Measurements from ENCODE around the gene DPF3. TPM values are rescaled to one million over a fixed set of nuclear protein-coding genes. Genes with fewer than 3 reads are reported as not detected.

Gene DPF3
- total and polyA plus RNA-seq, 2 of the 13 experiments (the other 11 are each of a cell fraction or from before 2014, with no cell fraction given) = 0.09 to 0.60 TPM

GRCh38 chr14:72633551-72633950, 260.4 kb downstream of the DPF3 start:
- Histone ChIP-seq H3K27me3 (ENCODE audit: control insufficient read depth in 1 of 2, insufficient read depth in 2 of 2, low read length in 2 of 2) (no peaks in the 10 kb centered on the region), H3K4me1 (ENCODE audit: insufficient read depth, low read length) (no peaks in the 10 kb centered on the region), H3K9ac (ENCODE audit: insufficient read depth, low read depth, low read length) (no peak overlapping the region), H3K27ac (ENCODE audit: extremely low read length, insufficient read depth, low read length) (no peak overlapping the region), H3K9me3 (ENCODE audit: low read length) (no peaks in the 10 kb centered on the region), H3K36me3 (replicated peaks in 1 of 2; ENCODE audit: control insufficient read depth in 1 of 2, insufficient read depth in 2 of 2, low read length in 2 of 2) (no peaks in the 10 kb centered on the region), H3K79me2 (ENCODE audit: insufficient read depth, low read length) (no peaks in the 10 kb centered on the region), H2AFZ (ENCODE audit: low read length) (no peak overlapping the region), H3K4me3 (replicated peaks in 1 of 3; ENCODE audit: insufficient read depth in 1 of 3, low read depth in 2 of 3, low read length in 3 of 3) (no peak overlapping the region), H4K20me1 (ENCODE audit: insufficient read depth, low read length) (no peaks in the 10 kb centered on the region), H3K4me2 (ENCODE audit: low read depth, low read length) (no peak overlapping the region)
- WGBS (ENCODE audit: low lambda C conversion rate) = 7% methylated on average over 2 of the region's 5 CpGs
- no TSS peak for BruUV-seq (replicated peaks)
- no peak for FAIRE-seq
- POLR2A ChIA-PET = no interaction called here
- DNase-seq (ENCODE audit: low spot score) = no peak
- no peak for ATAC-seq
- TF ChIP-seq ZZZ3 (CRISPR knock-in tag; IDR thresholded peaks at IDR 0.05; ENCODE audit: borderline replicate concordance) (no peak), RBFOX2 (IDR thresholded peaks at IDR 0.05; ENCODE audit: low read depth, low read length) (no peak)
- in situ Hi-C loops (cut with HindIII; ENCODE audit: extremely low pct_ligation_motif_present, low pct_unique_long_range_greater_than_20kb) = no loop called here
- intact Hi-C loops (cut with micrococcal nuclease; ENCODE audit: unreplicated experiment) = no loop called here
- CTCF ChIA-PET (ENCODE audit: low intra/inter-chr PET ratio, low total read pairs) = no interaction called here

GRCh38 chr14:72632727-72633126, 261.2 kb downstream of the DPF3 start:
- Histone ChIP-seq H3K79me2 (ENCODE audit: insufficient read depth, low read length) (no peaks in the 10 kb centered on the region), H4K20me1 (ENCODE audit: insufficient read depth, low read length) (no peaks in the 10 kb centered on the region), H3K27me3 (ENCODE audit: control insufficient read depth in 1 of 2, insufficient read depth in 2 of 2, low read length in 2 of 2) (no peaks in the 10 kb centered on the region), H3K4me1 (ENCODE audit: insufficient read depth, low read length) (no peaks in the 10 kb centered on the region), H3K4me3 (replicated peaks in 1 of 3; ENCODE audit: insufficient read depth in 1 of 3, low read depth in 2 of 3, low read length in 3 of 3) (no peak overlapping the region), H3K27ac (ENCODE audit: extremely low read length, insufficient read depth, low read length) (no peak overlapping the region), H3K4me2 (ENCODE audit: low read depth, low read length) (no peak overlapping the region), H3K9ac (ENCODE audit: insufficient read depth, low read depth, low read length) (no peak overlapping the region), H3K9me3 (ENCODE audit: low read length) (no peaks in the 10 kb centered on the region), H3K36me3 (replicated peaks in 1 of 2; ENCODE audit: control insufficient read depth in 1 of 2, insufficient read depth in 2 of 2, low read length in 2 of 2) (no peaks in the 10 kb centered on the region), H2AFZ (ENCODE audit: low read length) (no peak overlapping the region)
- BruUV-seq (replicated peaks) = no TSS peak
- ATAC-seq (no peak), DNase-seq (ENCODE audit: low spot score) (no peak), FAIRE-seq (no peak)
- CTCF ChIA-PET (ENCODE audit: low intra/inter-chr PET ratio, low total read pairs) = no interaction called here
- in situ Hi-C loops (cut with HindIII; ENCODE audit: extremely low pct_ligation_motif_present, low pct_unique_long_range_greater_than_20kb) = no loop called here
- 0% methylated on average over 1 of the region's 1 CpG for WGBS (ENCODE audit: low lambda C conversion rate)
- TF ChIP-seq PCBP2 (optimal IDR thresholded peaks at IDR 0.05; ENCODE audit: low read depth, low read length, poor library complexity, severe bottlenecking) = peak; percentile 50
- TF ChIP-seq SMAD9 (CRISPR knock-in tag; IDR thresholded peaks at IDR 0.05) = no peak
- POLR2A ChIA-PET = no interaction called here
- intact Hi-C loops (cut with micrococcal nuclease; ENCODE audit: unreplicated experiment) = no loop called here
